Measurements from ENCODE around the gene SLC35G6.
"Not testable (repeated sequence)": the region's sequence is repeated elsewhere in the genome, so short reads cannot be mapped to it uniquely, and the experiment has no call there.

The SLC35G6 gene

GRCh38 chr17:7460850-7461660 lies 20.2 kb upstream of the SLC35G6 start:
- DNase-seq, result no peak

- DNase-seq, result no peak
Measured at GRCh38 chr17:7462474-7463371, 18.5 kb upstream of the SLC35G6 start.

- DNase-seq, result no peak
Measured at GRCh38 chr17:7463372-7463846, 17.8 kb upstream of the SLC35G6 start.

- DNase-seq, result no peak
Measured at GRCh38 chr17:7464081-7464480, 17.2 kb upstream of the SLC35G6 start.

GRCh38 chr17:7465597-7466275 lies 15.5 kb upstream of the SLC35G6 start:
- DNase-seq, result no peak

- no peak for DNase-seq
Measured at GRCh38 chr17:7466318-7466638, 15.0 kb upstream of the SLC35G6 start.

- peak; percentile 28 for DNase-seq
Measured at GRCh38 chr17:7466639-7467341, 14.5 kb upstream of the SLC35G6 start.

GRCh38 chr17:7467498-7467897 lies 13.7 kb upstream of the SLC35G6 start:
- no peak for DNase-seq

- no peak for DNase-seq
Measured at GRCh38 chr17:7468290-7468689, 13.0 kb upstream of the SLC35G6 start.

- DNase-seq, result no peak
Measured at GRCh38 chr17:7468804-7469389, 12.3 kb upstream of the SLC35G6 start.

- not testable (repeated sequence) for DNase-seq
Measured at GRCh38 chr17:7469843-7470242, 11.4 kb upstream of the SLC35G6 start.

GRCh38 chr17:7470457-7470973 lies 10.7 kb upstream of the SLC35G6 start:
- DNase-seq, result not testable (repeated sequence)

GRCh38 chr17:7471729-7472128 lies 9.5 kb upstream of the SLC35G6 start:
- DNase-seq, result no peak

- DNase-seq, result not testable (repeated sequence)
Measured at GRCh38 chr17:7474767-7475166, 6.5 kb upstream of the SLC35G6 start.

GRCh38 chr17:7475764-7476422 lies 5.4 kb upstream of the SLC35G6 start:
- DNase-seq, result no peak

GRCh38 chr17:7476494-7476893 lies 4.8 kb upstream of the SLC35G6 start:
- peak; percentile 40 for DNase-seq

- DNase-seq, result no peak
Measured at GRCh38 chr17:7476951-7477350, 4.3 kb upstream of the SLC35G6 start.

- DNase-seq, result peak; percentile 45
Measured at GRCh38 chr17:7477392-7478275, 3.6 kb upstream of the SLC35G6 start.

- peak; percentile 18 for DNase-seq
Measured at GRCh38 chr17:7478276-7479212, 2.7 kb upstream of the SLC35G6 start.
